Fibroblast of mammary gland (primary cell): ENCODE measurements around the gene MAIP1.

Source experiments
- DNase-seq: peaks from one replicate; pipeline ENCODE4 v3.0.0-alpha.2; 2010; ENCODE audit warnings: low read depth
- H3K4me3 ChIP-seq: 2 replicates; pipeline ENCODE4 v1.5.1; 2011; ENCODE audit warnings: low read depth, mild to moderate bottlenecking, low read length, moderate library complexity; ENCODE audit not compliant: control insufficient read depth
- CTCF ChIP-seq: conservative IDR thresholded peaks from 2 replicates; pipeline ENCODE4 v1.5.1; 2011; ENCODE audit warnings: low read depth, low read length, inconsistent platforms; ENCODE audit not compliant: control insufficient read depth, insufficient read depth

MAIP1 gene

GRCh38 chr2:199929262-199929661 is 26.1 kb upstream of the MAIP1 start:
- no peak for DNase-seq
- no peak for TF ChIP-seq CTCF
- no peak overlapping the region for H3K4me3 ChIP-seq

DNA sequence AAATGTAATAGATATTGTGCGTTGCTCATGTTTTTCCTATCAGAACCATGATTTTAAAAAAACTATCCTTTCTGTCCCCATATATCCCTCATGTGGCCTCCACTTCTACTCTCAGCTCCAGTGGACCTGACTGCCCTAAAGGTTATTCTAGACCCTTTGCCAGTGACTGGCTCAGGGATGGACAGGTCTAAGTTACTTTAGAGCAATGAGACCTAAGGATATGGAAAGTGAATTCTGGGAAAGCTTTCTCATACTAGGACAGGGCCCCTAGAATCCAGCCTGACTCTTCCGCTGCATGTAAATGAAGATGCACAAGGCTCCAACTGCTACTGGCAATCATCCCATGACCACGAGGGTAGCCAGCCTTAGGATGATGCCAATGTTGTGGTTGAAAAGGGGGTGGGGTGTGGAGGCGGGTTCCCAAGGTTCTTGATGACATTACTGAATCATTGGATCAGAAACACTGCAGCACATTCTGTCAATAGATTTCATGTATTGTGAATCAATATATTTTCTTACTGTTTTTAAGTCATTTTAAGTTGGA is 23.0 kb upstream of the MAIP1 start:
- H3K4me3 ChIP-seq: no peak overlapping the region
- peak; percentile 49 for DNase-seq
- TF ChIP-seq CTCF: no peak

DNA sequence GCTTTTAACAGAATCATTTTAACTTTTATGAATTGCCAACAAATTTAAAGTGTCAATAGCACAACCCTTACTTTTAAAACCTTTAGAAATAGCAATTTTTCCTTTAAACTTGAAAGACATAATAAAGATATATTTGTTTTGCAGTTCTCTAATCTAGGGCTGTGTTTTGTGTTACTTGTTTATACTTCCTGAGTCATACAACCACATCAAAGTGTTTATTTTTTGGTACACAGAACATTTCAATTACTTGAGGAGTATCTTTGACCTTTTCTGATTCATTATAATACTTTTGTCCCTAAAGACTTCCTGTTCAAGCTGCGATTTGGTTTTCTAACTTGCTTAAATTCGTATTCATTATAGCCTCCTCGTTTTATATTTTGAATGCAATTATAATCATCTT is 21.9 kb upstream of the MAIP1 start:
- TF ChIP-seq CTCF: no peak
- H3K4me3 ChIP-seq: no peak overlapping the region
- DNase-seq: peak; percentile 40

- no peak for TF ChIP-seq CTCF
- no peak overlapping the region for H3K4me3 ChIP-seq
Observed at GRCh38 chr2:199936554-199936953, 18.8 kb upstream of the MAIP1 start.

GRCh38 chr2:199940373-199940772 is 15.0 kb upstream of the MAIP1 start:
- TF ChIP-seq CTCF: peak; percentile 35
- peak; percentile 43 for DNase-seq
- H3K4me3 ChIP-seq: no peak overlapping the region

More at GRCh38 chr2:199936554-199936953, 18.8 kb upstream of the MAIP1 start:
- no peak for DNase-seq

GRCh38 chr2:199943373-199943772 is 12.0 kb upstream of the MAIP1 start:
- TF ChIP-seq CTCF: no peak
- H3K4me3 ChIP-seq: no peak overlapping the region
- DNase-seq: no peak

DNA sequence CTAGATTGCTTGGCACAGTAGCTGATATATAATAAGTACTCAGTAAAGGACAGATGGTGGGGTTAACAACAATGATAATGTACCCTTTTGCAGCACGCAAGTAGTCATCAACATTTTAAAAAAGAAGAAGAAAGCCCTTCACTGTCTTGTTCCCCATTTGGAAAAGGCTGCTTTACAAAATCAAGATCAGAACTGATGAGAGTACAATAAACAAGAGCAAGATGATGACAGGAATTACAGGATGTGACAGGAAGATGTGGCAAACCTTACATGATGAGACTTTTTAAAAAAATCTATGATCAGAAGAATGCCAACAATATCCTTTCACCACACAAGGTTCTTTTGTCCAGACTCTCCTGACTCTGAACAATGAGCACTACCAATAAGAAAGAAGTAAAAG is 9.2 kb upstream of the MAIP1 start:
- H3K4me3 ChIP-seq: no peak overlapping the region
- no peak for TF ChIP-seq CTCF
- no peak for DNase-seq
